Stomach (tissue), 4 donors: ENCODE measurements around the gene IGFBP3.

Experiments used
- CTCF ChIP-seq, 7 experiments: fragments of 450-650 bp in 4 of 7; fragments of 200-600 bp in 3 of 7; sonication (generic) in 3 of 7; IDR thresholded peaks; one replicate each; pipeline ENCODE4 v1.5.1; 2016 to 2019; ENCODE audit warnings: antibody characterized with exemption in 7 of 7, control low read depth in 2 of 7, mild to moderate bottlenecking in 1 of 7
- POLR2A ChIP-seq, 4 donors: fragments of 450-650 bp; IDR thresholded peaks; one replicate each; pipeline ENCODE4 v1.6.1; 2016; ENCODE audit warnings: antibody characterized with exemption in 4 of 4, control low read depth in 2 of 4, mild to moderate bottlenecking in 1 of 4, moderate library complexity in 1 of 4

GRCh38 chr7:45889367-45890067 lies 31.6 kb downstream of the IGFBP3 start:
- TF ChIP-seq POLR2A (IDR thresholded peaks at IDR 0.05), result no peak
- TF ChIP-seq CTCF (IDR thresholded peaks at IDR 0.05), result no peak
